Chondrocyte (in vitro differentiated cells): ENCODE measurements around the gene MDK. TPM values are rescaled to one million over a fixed set of nuclear protein-coding genes. Genes with fewer than 3 reads are reported as not detected.

Experiments
- DNase-seq: peaks from one replicate; pipeline ENCODE4 v3.0.0; 2021; ENCODE audit warnings: mixed read lengths, low spot score
- H3K27ac Mint-ChIP-seq: one replicate; pipeline ENCODE4 v1.8.0; 2021; ENCODE audit warnings: mild to moderate bottlenecking, moderate library complexity, mixed read lengths; ENCODE audit not compliant: unreplicated experiment
- H3K27me3 Mint-ChIP-seq: 2 replicates; pipeline ENCODE4 v1.8.0; 2021; ENCODE audit warnings: low read depth, mixed read lengths
- H3K36me3 Mint-ChIP-seq: 2 replicates; pipeline ENCODE4 v1.8.0; 2021; ENCODE audit warnings: low read depth, mixed read lengths
- H3K4me1 Mint-ChIP-seq: 2 replicates; pipeline ENCODE4 v1.8.0; 2021; ENCODE audit warnings: low read depth, mild to moderate bottlenecking, mixed read lengths
- H3K4me3 Mint-ChIP-seq: one replicate; pipeline ENCODE4 v1.8.0; 2021; ENCODE audit warnings: mild to moderate bottlenecking, moderate library complexity, mixed read lengths; ENCODE audit not compliant: unreplicated experiment
- H3K9me3 Mint-ChIP-seq: 2 replicates; pipeline ENCODE4 v1.8.0; 2021; ENCODE audit warnings: low read depth, mixed read lengths
- microRNA-seq: library from miRNA; unstranded; fragments of <30 nt; microRNA quantifications from one replicate; pipeline ENCODE4 v1.2.0, GENCODE V29; 2020; ENCODE audit warnings: borderline number of aligned reads
- total RNA-seq: library from RNA; stranded (reverse); gene quantifications from 3 replicates; pipeline ENCODE4 v1.2.1, GENCODE V29; 2021
- TF ChIP-seq, protein P1 (sequence below): fragments of 200-600 bp; sonication (generic); IDR thresholded peaks from 2 replicates; pipeline ENCODE4 v1.5.0; 2021; ENCODE audit warnings: antibody characterized with exemption, mild to moderate bottlenecking, moderate library complexity

MDK gene
- total RNA-seq, 1 donor from 2014 or later: 127 TPM

DNA sequence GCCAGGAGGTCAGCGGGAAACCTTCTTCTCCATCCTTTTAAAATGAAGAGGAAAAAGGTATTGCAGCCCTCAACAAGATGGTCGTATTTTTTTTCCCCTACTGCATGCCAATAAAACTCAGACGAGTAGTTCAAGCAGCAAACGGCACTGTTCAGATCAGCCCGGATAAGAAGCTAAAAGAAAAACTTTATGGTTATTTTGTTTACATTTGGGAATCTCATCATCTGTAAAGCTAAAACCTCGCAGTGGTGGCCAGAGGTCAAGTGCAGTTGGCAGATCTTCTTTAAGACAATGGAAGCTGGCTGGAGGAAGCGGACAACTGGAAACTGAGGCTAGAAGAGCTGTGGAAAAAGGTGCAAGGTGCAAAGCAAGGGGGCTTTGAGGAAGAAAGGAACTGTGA, 41.1 kb downstream of the MDK start:
- no peak overlapping the region for H3K27ac Mint-ChIP-seq
- TF ChIP-seq, protein P1, sequence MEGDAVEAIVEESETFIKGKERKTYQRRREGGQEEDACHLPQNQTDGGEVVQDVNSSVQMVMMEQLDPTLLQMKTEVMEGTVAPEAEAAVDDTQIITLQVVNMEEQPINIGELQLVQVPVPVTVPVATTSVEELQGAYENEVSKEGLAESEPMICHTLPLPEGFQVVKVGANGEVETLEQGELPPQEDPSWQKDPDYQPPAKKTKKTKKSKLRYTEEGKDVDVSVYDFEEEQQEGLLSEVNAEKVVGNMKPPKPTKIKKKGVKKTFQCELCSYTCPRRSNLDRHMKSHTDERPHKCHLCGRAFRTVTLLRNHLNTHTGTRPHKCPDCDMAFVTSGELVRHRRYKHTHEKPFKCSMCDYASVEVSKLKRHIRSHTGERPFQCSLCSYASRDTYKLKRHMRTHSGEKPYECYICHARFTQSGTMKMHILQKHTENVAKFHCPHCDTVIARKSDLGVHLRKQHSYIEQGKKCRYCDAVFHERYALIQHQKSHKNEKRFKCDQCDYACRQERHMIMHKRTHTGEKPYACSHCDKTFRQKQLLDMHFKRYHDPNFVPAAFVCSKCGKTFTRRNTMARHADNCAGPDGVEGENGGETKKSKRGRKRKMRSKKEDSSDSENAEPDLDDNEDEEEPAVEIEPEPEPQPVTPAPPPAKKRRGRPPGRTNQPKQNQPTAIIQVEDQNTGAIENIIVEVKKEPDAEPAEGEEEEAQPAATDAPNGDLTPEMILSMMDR: no peak

DNA sequence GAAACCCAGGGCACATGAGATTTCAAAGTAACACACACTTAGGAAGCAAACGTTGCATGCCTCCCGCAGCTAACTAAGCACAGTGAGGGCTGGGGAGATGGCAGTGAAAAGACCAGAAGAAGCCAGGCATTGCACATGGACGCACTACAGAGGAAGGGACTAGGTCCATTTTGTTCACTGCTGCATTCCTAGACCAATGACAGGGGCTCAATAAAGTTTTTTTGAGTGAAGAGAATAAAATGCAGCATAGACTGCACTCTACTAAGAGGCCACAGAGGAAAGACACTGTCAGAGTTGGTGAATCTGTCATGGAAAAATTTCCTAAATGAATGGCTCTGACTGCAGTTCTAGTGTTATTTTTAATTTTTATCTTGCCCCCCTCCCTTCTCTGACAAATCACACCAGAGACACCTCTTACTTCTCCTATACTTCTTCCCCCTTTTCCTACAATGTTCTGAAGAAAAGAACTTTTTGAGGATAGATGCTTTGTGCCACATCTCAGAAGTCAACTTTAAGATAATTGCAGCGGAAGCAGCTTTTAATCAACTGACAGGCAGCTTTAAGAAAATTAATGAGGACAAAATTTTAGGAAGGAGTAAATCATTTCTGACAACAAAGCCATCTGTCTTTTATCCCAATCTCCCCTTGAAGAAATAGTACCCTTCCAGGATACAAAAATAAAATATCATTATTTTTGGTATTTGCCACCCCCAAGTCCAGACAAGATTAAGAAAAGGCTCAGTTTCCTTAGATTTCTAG, 44.9 kb downstream of the MDK start:
- DNase-seq: no peak
- H3K4me1 Mint-ChIP-seq: peaks cover 11% of the 10 kb centered on the region
- no peak overlapping the region for H3K4me3 Mint-ChIP-seq
- no peaks in the 10 kb centered on the region for H3K27me3 Mint-ChIP-seq
- TF ChIP-seq, protein P1: no peak
- H3K27ac Mint-ChIP-seq: no peak overlapping the region
- peaks cover 20% of the 10 kb centered on the region for H3K36me3 Mint-ChIP-seq
- H3K9me3 Mint-ChIP-seq: no peaks in the 10 kb centered on the region

More for the DNA sequence above, 41.1 kb downstream of the MDK start:
- Mint-ChIP-seq H3K27me3 (no peaks in the 10 kb centered on the region), H3K4me3 (no peak overlapping the region), H3K9me3 (no peaks in the 10 kb centered on the region), H3K4me1 (no peaks in the 10 kb centered on the region), H3K36me3 (peaks cover 16% of the 10 kb centered on the region)
- no peak for DNase-seq

DNA sequence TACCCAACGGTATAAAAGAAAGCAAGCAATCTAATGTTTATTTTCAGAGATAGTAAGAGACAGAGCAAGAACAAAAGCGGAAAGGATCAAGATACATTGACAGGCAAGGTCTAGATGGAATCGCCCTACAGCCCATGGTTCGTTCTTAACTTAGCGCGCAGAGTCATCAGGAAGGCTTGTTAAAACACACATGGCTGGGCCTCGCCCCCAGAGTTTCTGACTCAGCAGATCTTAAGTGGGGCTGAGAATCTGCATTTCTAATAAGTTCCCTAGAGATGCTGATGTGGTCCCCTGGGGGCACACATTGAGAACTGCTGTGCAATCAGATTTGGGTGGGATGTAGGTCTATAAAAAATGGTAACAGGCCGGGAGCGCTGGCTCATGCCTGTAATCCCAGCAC, 45.9 kb downstream of the MDK start:
- no peak for DNase-seq
- H3K27ac Mint-ChIP-seq: no peak overlapping the region

GRCh38 chr11:46429717-46430116, 48.2 kb downstream of the MDK start:
- TF ChIP-seq, protein P1: no peak
- no peak for DNase-seq
- H3K27ac Mint-ChIP-seq: peak overlapping the region; percentile 55
- H3K4me3 Mint-ChIP-seq: no peak overlapping the region
- H3K9me3 Mint-ChIP-seq: no peaks in the 10 kb centered on the region
- H3K4me1 Mint-ChIP-seq: peaks cover 11% of the 10 kb centered on the region
- no peaks in the 10 kb centered on the region for H3K27me3 Mint-ChIP-seq
- H3K36me3 Mint-ChIP-seq: peaks cover 20% of the 10 kb centered on the region

More for the DNA sequence above, 45.9 kb downstream of the MDK start:
- Mint-ChIP-seq H3K4me1 (peaks cover 11% of the 10 kb centered on the region), H3K9me3 (no peaks in the 10 kb centered on the region), H3K4me3 (no peak overlapping the region), H3K27me3 (no peaks in the 10 kb centered on the region), H3K36me3 (peaks cover 19% of the 10 kb centered on the region)
- TF ChIP-seq, protein P1: no peak

DNA sequence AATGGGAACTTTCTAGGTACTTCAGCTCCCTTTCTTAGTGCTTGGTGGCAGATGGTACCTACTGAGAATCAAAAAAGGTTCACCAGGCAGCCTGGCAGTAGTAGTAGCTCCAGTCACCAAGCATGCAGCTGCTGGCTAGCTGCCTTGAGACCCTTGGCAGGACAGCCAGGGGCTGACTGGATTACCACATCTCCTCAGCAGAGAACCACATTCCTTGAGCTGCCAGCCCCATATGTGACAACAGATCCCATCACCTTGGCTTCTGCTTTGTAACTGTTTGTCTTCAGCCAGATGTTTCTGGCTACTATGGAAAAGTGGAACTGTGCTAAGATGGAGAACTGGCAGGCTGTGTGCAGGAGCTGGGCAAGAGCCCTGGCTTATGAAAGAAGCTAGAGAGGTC, 49.7 kb downstream of the MDK start:
- no peak overlapping the region for H3K4me3 Mint-ChIP-seq
- DNase-seq: no peak
- H3K27ac Mint-ChIP-seq: no peak overlapping the region

More for the DNA sequence above, 49.7 kb downstream of the MDK start:
- Mint-ChIP-seq H3K27me3 (no peaks in the 10 kb centered on the region), H3K9me3 (no peaks in the 10 kb centered on the region), H3K36me3 (peaks cover 22% of the 10 kb centered on the region), H3K4me1 (peaks cover 11% of the 10 kb centered on the region)
- TF ChIP-seq, protein P1: no peak

Small RNAs within 50 kb of the gene (microRNA-seq; reads per million reads assigned to microRNA genes)
- gene MIR4688: not detected

Other genes with a start within 250 kb of the MDK start
- gene CREB3L1, start 104.0 kb upstream of the MDK start, total RNA-seq: 83.1 to 192 TPM (median 190 TPM) in 3 replicates
- 41.9 to 47.4 TPM (median 46.8 TPM) in 3 replicates for gene DGKZ, start 34.2 kb upstream of the MDK start, total RNA-seq
- 0.38 to 0.42 TPM in 2 of 3 replicates, not detected in the other for gene CHRM4, start 10.1 kb downstream of the MDK start, total RNA-seq
- 21.5 to 25.1 TPM (median 24.9 TPM) in 3 replicates for gene AMBRA1, start 212.4 kb downstream of the MDK start, total RNA-seq
- 4.3 to 7.3 TPM (median 5.3 TPM) in 3 replicates for gene HARBI1, start 235.6 kb downstream of the MDK start, total RNA-seq
- gene ATG13, start 235.9 kb downstream of the MDK start, total RNA-seq: 60.6 to 76.0 TPM (median 67.1 TPM) in 3 replicates